Activated CD4-positive, alpha-beta T cell treated with anti-CD3 and anti-CD28 coated beads for 4 hours (primary cell): ENCODE data around the gene SV2C.
"Not testable (repeated sequence)": the region's sequence is repeated elsewhere in the genome, so short reads cannot be mapped to it uniquely, and the experiment has no call there.

Experiments
- DNase-seq, 2 donors: peaks; one replicate each; pipeline ENCODE4 v3.0.0-alpha.2; 2020

SV2C gene

GRCh38 chr5:76363352-76364225 is 280.4 kb downstream of the SV2C start:
- no peak for DNase-seq

- no peak for DNase-seq
Observed at GRCh38 chr5:76364226-76364589, 281.0 kb downstream of the SV2C start.

GRCh38 chr5:76365561-76365960 is 282.4 kb downstream of the SV2C start:
- no peak for DNase-seq

GRCh38 chr5:76366596-76366995 is 283.4 kb downstream of the SV2C start:
- no peak for DNase-seq

- peak; percentile 7 to 12 for DNase-seq
Observed at GRCh38 chr5:76367623-76368371, 284.6 kb downstream of the SV2C start.

GRCh38 chr5:76368941-76369340 is 285.8 kb downstream of the SV2C start:
- DNase-seq = no peak

- not testable (repeated sequence) for DNase-seq
Observed at GRCh38 chr5:76369668-76370067, 286.5 kb downstream of the SV2C start.

- DNase-seq = no peak
Observed at GRCh38 chr5:76371960-76372322, 288.8 kb downstream of the SV2C start.

GRCh38 chr5:76372323-76373054 is 289.3 kb downstream of the SV2C start:
- no peak for DNase-seq

GRCh38 chr5:76376148-76376865 is 293.1 kb downstream of the SV2C start:
- no peak for DNase-seq

GRCh38 chr5:76376866-76377230 is 293.7 kb downstream of the SV2C start:
- no peak for DNase-seq

GRCh38 chr5:76378355-76378754 is 295.2 kb downstream of the SV2C start:
- no peak for DNase-seq

- DNase-seq = no peak
Observed at GRCh38 chr5:76379316-76379715, 296.1 kb downstream of the SV2C start.

- DNase-seq = no peak
Observed at GRCh38 chr5:76379855-76380254, 296.7 kb downstream of the SV2C start.

- DNase-seq = no peak
Observed at GRCh38 chr5:76380346-76381066, 297.3 kb downstream of the SV2C start.

- no peak for DNase-seq
Observed at GRCh38 chr5:76383126-76383832, 300.1 kb downstream of the SV2C start.

GRCh38 chr5:76384189-76384588 is 301.0 kb downstream of the SV2C start:
- no peak for DNase-seq

GRCh38 chr5:76384705-76385104 is 301.5 kb downstream of the SV2C start:
- DNase-seq = no peak

- DNase-seq = no peak
Observed at GRCh38 chr5:76385540-76385939, 302.4 kb downstream of the SV2C start.

- DNase-seq = no peak
Observed at GRCh38 chr5:76386360-76386759, 303.2 kb downstream of the SV2C start.

- DNase-seq = no peak
Observed at GRCh38 chr5:76388236-76388635, 305.1 kb downstream of the SV2C start.
